HG03135 (cell line): ENCODE results near the gene BLID.

Experiments
- ATAC-seq: cut with Tn5 transposase; IDR thresholded peaks from one replicate; pipeline ENCODE4 v1.9.1; 2021; ENCODE audit warnings: mild to moderate bottlenecking, moderate library complexity; ENCODE audit not compliant: unreplicated experiment

The BLID gene

GRCh38 chr11:122140500-122140899 is 24.5 kb upstream of the BLID start:
- no peak for ATAC-seq

DNA sequence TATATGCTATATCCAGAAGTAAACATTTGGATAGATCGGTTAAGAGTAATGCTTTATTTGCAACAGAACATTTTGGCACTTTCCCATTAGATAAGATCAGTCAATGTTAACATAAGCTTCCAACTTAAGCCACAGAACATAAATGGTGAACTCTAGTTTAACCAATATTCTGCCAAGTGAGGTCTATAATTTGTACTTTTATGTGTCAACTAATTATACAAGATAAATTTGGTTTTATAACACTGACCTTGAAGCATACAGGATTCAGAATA is 23.5 kb upstream of the BLID start:
- no peak for ATAC-seq

DNA sequence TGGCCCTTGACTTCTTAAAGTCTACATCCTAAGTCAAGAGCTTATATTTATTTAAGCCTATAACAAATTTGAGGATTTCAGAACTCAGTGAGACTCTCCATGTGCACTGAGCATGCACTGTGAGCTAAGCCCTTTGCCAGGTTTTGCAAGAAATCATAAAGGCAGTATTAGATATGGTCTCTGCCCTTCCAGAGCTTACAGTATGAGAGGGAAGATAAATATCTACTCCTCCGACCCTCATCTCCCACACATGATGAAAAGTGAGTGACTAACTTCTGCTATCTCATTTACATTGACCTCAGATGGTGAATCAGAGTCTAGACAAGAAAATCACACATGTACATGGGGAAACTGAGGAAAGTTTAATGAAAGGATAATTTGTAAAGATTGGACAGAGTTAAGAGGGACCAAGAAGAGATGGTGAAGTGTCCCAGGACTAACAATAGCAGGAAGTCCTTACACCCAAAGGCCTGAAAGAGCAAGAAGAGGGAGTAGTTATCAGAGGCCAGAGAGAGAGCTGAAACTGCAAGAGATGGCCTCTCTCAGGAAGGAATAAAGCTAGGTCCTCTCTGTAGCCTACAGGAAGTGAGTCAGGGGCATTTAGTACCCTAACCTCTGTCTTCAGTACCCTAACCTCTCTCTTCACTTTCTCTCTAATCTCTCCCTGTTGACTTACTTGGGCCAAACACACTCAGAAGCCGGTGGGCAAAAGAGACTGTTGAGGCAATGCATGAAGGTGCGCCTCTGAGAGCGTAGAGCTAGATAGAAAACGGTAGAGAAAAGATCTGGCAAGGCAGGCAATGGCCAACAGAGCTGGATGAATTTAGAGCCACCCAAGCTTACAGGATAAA is 23.0 kb upstream of the BLID start:
- no peak for ATAC-seq

DNA sequence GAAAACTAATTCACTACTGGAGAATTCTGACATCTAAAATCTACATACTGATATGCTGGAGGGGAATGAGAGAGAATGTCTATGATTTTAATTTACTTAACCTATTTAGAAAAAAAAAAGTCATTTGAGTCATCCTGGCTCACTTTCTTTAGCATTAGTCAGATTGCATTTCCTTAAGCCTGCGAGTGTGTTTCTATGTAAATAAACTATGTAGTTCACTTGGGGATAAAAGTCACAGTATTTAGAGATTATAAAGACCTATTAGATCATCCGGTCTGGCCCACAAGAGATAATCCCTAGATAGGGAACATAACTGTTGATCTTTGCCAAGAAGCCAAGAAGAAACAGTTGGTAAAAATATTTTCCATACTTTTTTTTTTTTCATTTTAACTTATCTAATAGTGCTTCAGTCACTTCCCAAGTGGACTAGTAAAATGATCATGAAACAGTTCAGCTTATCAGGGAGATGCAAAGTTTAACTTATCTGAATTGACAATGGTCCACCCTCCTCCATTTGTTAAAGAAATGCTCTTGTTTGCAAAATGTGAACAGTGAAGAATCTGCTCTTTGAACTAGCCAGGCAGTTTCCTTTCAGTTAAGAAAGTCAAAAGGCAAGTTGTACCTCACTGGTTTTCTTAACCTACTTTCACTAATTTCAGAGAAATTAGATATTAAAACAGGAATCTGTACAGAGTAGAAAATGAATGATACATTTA is 21.2 kb upstream of the BLID start:
- no peak for ATAC-seq

GRCh38 chr11:122131126-122131525 is 15.1 kb upstream of the BLID start:
- no peak for ATAC-seq

DNA sequence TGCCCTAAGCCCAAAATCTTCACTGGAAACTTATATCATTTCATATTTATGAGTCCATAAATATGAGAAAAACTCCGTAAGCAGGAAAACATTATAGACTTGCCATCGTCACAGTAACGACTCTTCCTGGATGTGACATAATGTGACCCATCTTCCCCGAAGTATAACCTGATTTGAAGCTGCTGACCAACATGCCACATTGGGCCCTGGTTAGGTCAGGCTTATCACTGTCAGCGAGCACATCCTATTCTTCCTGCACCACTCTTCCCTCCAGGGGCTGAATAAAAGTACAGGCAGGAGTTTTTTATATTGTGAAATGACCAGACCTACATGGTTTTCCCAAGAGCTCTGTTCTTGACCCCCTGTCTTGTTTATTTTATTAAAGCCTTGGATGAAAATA is 12.1 kb upstream of the BLID start:
- no peak for ATAC-seq

DNA sequence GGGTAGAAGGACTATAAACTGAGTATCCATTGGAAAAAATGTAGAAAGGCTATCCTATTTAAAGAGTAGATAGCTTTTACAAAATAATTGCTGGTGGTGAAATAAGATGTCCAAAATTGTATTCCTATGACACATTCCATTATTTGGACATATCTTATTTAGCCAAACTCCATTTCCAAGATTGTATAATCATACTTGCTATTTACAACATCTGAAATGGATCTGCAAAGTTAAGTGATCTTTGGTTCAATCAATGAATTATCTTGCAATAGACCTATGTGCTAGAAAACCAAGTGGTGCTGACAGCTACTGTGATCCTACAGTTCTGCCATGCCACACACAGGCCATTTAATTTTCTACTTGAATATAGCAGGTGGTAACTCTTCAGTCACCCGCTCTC is 11.0 kb upstream of the BLID start:
- ATAC-seq = no peak

DNA sequence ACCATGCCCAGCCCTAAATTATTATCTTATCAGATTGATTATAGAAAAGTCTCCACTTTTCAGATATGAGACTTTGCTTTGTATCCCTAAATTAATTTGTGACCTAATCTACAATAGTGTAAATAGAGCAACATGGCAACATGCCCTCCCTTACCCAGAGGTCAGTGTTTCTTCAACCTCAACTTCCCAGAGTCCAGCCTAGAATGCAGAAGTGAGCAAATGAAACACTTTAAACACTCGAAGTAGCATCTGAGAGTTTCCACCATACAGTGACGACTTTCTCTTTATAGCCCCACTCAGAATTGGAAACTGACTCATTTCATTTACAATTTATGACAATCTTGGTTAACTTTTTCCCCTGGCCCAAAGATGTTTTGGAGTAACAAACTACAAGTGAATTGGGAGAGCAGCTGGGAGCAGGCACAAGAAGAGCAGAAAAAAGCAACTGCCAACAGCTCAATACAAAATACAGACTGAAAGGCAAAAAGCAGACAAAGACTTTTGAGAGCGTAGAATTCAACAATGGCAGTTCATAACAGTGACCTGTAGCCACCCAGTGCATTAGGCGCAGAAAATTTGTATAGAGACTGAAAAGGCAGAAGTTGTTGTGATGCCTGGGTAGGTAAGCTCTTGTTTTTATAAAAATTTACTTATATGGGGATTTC is 10.1 kb upstream of the BLID start:
- no peak for ATAC-seq

- ATAC-seq = no peak
These were observed 7.4 kb upstream of the BLID start for GRCh38 chr11:122123263-122123929.

DNA sequence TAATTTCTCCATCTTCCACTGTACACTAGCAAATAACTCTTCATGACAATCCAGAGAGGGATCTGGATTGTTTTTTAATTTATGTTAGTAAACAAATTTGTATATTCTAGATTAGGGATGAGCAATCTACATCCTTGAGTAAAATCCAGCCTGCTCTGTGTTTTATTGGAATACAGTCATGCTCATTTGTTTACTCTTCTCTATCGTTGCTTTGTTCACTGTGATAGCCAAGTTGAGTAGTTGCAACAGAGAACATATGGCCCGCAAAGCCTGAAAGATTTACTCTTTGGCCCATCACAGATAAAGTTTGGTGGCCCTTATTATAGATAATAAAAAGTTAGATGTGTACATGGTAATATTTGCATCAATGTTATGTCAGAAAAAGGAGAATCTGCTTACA is 6.2 kb upstream of the BLID start:
- ATAC-seq = no peak

DNA sequence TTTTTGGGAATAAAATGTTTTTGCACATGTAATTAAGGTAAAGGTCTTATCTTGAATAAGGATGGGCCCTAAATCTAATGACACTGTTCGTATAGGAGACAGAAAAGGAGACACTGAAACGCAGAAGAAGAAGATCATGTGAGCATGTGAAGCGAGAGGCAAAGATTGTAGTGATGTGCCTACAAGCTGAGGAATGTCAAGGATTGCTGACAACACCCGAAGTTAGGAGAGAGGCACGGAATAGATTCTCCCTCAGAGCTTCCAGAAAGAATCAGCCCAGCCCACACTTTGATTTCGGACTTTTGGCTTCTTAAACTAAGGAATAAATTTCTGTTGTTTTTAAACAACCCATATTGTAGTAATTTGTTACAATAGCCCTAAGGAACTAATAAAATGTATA is 4.1 kb upstream of the BLID start:
- no peak for ATAC-seq

DNA sequence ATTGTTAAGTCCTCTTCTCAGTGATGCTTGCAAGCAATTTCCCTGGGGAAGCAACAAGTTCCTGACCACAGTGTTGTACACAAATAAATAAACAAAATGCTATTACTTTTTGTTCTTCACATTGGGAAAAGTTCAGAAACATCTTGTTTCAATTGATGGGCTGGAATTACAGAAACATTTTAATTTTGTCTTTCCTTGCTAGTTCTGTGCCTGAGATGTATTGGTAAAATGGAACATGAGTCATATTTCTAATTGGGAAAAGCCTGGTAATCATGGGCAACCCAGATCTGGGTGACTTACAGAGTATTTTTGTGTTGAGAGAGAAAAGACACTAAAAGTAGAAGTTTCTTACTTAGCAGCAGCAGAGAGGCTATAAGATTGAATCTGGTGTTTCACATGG is 576 bp upstream of the BLID start:
- ATAC-seq = no peak

DNA sequence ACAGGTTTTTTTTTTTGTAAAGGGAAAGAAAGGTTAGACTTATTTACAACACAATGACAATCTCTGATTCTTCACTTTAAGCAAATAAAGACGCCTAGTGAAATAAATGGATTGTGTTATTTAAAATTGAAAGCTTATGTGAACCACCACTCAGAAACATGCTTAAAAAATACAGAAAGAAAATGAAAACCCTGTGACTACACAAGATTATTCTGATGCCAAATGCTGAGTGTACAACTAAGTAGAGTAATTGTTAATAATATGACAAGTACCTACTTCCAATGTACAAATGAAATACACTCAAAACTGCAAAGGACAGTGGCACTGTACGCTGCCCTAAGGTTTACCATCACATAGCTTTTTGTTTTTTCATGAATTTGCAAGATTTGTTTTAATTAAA is 1.0 kb downstream of the BLID start:
- no peak for ATAC-seq

DNA sequence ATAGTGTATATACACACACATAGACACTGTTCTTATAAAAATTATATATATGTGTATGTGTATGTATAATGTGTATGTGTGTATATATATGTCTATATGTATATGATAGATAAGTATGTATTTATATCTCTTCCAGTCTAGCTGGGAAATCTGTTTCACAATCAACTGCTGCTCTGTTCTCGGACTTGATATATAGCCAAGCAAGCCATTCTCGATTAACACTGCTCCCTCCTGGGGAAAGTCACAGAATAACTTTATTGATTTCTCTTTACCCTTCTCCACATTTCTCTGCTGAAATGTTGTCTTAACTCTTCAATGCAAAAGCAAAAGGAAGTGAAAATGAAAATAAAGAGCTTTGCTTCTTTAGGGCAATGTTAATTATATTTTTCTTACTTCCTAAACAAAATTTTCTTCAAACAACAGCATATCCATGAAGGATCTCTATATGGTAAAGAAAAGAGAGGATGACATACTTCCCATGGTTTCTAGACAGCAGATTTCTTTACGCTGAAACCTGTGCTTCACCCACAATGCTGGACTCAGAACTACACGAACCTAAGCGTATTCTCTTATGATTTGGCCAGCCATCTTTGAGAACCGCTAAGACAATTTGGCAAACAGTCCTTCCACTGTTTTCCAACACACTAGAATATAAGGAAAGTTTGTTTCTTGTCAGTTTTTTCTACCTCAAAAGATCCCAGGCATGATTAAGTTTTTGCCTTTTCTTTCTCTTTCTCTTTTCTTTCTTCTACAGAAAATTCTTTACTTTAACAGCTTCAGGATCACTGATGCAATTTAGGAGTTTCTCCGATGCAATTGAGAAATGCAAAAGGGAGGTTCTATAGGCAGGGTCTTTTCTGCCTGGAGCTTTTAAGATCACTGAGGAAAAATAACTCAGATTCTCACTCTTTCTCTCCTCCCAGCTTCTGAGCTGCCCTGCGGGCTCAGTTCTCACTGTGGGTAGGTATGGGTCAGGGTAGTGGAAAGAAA is 1.9 kb downstream of the BLID start:
- no peak for ATAC-seq

DNA sequence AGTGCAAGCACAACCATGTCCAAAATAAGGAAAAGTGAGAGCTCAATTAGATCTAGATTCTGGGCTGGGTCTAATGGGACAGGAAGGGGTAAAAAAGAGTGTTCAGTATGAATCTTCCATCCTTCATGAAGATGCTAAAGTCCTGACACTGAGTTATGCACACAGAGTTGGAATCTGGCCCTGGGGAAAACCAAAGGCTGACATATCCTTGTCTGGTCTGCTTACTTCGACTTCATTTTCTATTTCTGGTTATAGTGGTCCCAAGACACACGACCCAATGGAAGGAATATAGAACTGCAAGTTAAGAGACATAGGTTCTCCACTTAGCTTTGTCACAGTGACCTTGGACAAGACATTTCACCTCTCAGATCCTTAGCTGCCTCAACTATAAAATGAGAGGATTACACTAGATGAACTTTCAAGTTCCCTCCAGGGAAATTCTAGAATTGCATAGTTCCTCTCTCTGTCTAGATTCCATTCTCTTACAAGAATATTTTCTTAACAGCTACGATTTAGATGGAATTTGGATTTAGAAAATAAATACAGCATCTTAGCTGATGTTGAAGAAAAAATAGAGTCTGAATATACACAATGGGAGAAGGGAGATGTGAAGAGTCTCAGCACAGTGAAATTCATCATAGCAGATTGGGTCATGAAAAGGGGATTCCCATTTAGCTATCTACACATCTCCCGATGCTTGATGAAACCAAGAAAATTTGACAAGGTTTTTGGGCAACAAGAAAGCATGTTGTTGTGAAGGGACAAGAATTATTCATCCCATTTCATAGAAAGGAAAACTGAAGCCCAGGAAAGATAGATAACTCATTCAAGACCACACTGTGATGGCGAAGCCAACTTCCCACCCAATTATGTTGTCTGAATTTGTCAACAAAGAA is 3.3 kb downstream of the BLID start:
- no peak for ATAC-seq

DNA sequence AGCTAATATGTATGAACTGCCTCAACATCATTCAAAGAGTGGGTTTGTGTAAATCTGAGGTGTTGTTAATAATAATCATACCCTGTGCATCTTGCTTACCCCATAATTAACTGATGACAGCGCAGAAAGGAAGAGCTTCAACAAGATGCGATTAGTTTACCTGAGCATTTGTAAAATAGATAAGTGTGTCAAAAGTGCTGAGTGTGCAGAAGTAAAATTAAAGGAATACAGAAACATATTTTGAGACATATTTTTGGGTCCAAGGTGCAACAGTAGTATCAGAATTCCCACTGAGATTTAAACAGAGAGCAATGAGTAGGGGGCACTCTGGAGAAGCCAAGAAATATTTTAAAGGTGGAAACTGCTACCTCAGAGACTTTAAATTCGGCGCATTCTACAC is 6.1 kb downstream of the BLID start:
- ATAC-seq = no peak

DNA sequence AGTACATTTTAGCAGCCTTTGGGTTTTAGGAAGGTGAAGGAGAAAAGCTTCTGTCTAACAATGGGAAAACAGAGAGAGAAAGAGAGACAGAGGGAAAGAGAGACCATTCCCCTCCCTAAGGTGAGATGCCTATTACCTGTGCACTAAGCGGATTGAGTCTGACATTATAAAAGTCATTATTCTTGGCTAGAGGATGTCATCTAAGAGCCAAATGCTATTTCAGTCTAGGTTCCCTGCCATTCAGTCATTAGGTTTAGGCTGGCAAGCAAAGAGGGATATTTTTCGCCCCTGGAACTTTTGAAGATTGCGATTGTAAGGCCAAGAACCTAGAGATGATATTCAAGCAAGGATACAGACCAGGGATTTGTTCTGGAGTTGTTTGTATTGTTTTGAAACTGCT is 7.2 kb downstream of the BLID start:
- ATAC-seq = no peak

GRCh38 chr11:122108192-122108799 is 7.7 kb downstream of the BLID start:
- ATAC-seq = no peak

- ATAC-seq = no peak
These were observed 8.4 kb downstream of the BLID start for GRCh38 chr11:122107566-122107965.
